NOMO-1 treated with dmso at 0.1 percent for 144 hours (cell line): ENCODE data around the gene PCSK9.

Experiments
- DNase-seq: peaks from one replicate; lab custom pipeline; 2025; ENCODE audit not compliant: unreplicated experiment; lab: John Stamatoyannopoulos, UW

Gene PCSK9

GRCh38 chr1:55057270-55057955 lies 18.1 kb downstream of the PCSK9 start:
- no peak for DNase-seq

- DNase-seq, result no peak
Observed at GRCh38 chr1:55057956-55058298, 18.6 kb downstream of the PCSK9 start.

- DNase-seq, result no peak
Observed at GRCh38 chr1:55059302-55060132, 20.2 kb downstream of the PCSK9 start.

- DNase-seq, result no peak
Observed at GRCh38 chr1:55060133-55060999, 21.0 kb downstream of the PCSK9 start.

GRCh38 chr1:55061000-55061705 lies 21.8 kb downstream of the PCSK9 start:
- no peak for DNase-seq

- DNase-seq, result no peak
Observed at GRCh38 chr1:55061706-55062321, 22.5 kb downstream of the PCSK9 start.

- no peak for DNase-seq
Observed at GRCh38 chr1:55062801-55063576, 23.6 kb downstream of the PCSK9 start.

GRCh38 chr1:55063577-55063942 lies 24.2 kb downstream of the PCSK9 start:
- no peak for DNase-seq

GRCh38 chr1:55064071-55064581 lies 24.8 kb downstream of the PCSK9 start:
- no peak for DNase-seq

GRCh38 chr1:55064861-55065263 lies 25.5 kb downstream of the PCSK9 start:
- no peak for DNase-seq

- no peak for DNase-seq
Observed at GRCh38 chr1:55065648-55066047, 26.3 kb downstream of the PCSK9 start.

- no peak for DNase-seq
Observed at GRCh38 chr1:55067022-55067778, 27.9 kb downstream of the PCSK9 start.

GRCh38 chr1:55067914-55068313 lies 28.6 kb downstream of the PCSK9 start:
- DNase-seq, result no peak

- DNase-seq, result no peak
Observed at GRCh38 chr1:55068638-55069037, 29.3 kb downstream of the PCSK9 start.

GRCh38 chr1:55069280-55069679 lies 29.9 kb downstream of the PCSK9 start:
- no peak for DNase-seq

GRCh38 chr1:55070293-55071164 lies 31.2 kb downstream of the PCSK9 start:
- no peak for DNase-seq

- no peak for DNase-seq
Observed at GRCh38 chr1:55071477-55071876, 32.1 kb downstream of the PCSK9 start.
